GM12865 (cell line): ENCODE data around the gene CTCF.
A peak's percentile ranks its signal among the peaks of the same experiment; 100 is the strongest.

Experiments
- DNase-seq: peaks from one replicate; pipeline ENCODE4 v3.0.0; 2010; ENCODE audit warnings: low read depth
- H3K4me3 ChIP-seq: 2 replicates; pipeline ENCODE4 v1.5.1; 2011; ENCODE audit warnings: mild to moderate bottlenecking, low read depth, low read length, control low read depth
- CTCF ChIP-seq: IDR thresholded peaks from 2 replicates; pipeline ENCODE4 v1.5.1; 2011; ENCODE audit warnings: low read length, control low read depth, low read depth, inconsistent platforms; ENCODE audit not compliant: insufficient read depth; ENCODE audit errors: missing control alignments

Gene CTCF

DNA sequence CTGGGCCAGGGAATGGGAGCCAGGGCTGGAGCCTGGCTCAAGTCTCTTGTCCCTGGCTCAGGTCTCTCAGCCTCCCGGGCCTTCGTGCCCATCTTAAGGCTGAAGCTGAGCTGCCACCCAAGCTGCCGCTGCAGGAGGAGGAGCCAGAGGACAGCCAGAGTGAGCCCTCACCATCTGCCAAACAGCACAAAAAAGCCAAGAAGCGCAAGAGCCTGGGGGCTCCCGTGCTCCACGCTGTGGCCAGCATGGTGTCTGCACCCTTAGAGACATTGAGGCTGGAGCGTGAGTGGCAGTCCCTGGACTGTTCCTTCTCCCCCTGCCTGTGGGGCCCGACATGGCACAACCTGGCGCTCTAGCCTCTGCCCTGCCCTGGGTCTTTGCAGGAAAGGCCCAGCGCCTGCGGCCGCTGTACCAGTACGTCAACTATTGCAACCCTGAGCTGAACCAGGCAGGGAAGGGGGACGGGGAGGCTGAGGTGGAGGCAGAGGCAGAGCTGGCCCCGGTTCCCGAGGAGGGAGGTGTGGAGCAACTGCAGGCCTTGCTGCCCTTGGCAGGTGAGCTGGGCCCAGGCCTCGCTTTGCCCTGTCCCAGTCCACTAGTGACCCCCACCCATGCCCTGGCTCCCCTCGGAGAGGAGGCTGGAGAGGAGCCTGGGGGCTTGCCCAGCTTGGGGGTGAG is 105.6 kb downstream of the CTCF start:
- peak overlapping the region; percentile 69; the same call in 1 of the 2 replicates for H3K4me3 ChIP-seq
- peak; percentile 95 for DNase-seq

DNA sequence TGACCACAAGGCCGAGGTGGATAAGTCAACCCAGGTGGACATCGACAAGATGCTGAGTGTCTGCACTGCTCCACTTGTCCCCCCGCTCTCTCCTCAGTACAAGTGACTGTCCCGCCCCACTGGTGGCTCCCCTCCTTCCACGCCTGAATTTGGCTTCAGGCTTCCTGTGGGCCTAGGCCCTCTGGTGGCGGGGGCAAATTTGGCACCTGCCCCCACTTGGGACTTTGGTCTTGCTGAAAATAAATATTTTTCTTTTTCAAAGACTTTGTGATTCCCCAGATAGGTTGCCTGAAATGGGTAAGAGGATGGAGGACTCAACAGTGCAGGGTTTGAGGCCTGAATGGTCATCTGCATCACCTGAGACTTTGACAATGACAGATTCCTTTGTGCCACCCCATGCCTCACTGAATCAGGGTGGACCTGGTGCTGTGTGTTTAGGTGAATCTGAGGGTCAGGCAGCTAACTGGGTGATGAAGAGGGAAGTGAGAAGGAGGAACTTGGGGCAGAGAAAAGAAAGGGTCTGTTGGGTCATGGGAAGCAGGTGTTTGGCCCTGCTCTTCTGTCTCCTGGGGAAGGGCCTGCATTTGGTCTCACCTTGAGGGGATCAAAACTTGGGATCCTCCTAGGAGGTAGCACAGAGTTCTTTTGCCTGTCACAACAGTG is 106.3 kb downstream of the CTCF start:
- no peak overlapping the region for H3K4me3 ChIP-seq
- DNase-seq = no peak
- TF ChIP-seq CTCF = peak; percentile 38

More for the DNA sequence above, 105.6 kb downstream of the CTCF start:
- peak; percentile 89 for TF ChIP-seq CTCF

DNA sequence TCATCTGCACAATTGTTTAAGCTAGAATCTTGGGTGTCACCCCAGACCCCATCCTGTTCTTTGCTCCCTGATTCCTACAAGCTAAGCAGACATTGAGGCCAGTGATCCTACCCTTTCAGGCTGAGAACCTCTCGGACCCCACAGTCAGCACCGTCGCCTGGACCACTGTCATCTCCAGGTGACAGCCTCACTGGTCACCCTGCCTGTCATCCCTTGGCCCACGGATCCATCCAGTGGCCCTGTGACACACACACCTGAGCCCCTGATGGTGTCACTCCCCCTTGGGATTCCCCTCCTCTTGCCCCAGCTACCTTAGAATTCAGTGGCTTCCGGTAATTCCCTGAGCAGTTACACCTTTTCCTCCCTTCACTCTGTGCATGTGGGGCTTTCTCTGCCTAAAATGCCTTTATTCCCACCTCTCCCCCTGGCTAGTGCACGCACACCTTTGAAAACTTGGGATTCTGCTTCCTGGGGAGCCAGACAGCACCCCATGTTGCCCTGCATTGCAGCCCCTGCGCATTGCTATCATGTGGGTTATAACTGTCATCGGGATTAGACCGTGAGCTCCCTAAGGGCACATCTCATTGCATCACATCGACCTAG is 107.3 kb downstream of the CTCF start:
- DNase-seq = no peak
- no peak for TF ChIP-seq CTCF
- no peak overlapping the region for H3K4me3 ChIP-seq

- no peak for TF ChIP-seq CTCF
- H3K4me3 ChIP-seq = no peak overlapping the region
- DNase-seq = no peak
These were observed 110.0 kb downstream of the CTCF start for GRCh38 chr16:67672306-67672705.

DNA sequence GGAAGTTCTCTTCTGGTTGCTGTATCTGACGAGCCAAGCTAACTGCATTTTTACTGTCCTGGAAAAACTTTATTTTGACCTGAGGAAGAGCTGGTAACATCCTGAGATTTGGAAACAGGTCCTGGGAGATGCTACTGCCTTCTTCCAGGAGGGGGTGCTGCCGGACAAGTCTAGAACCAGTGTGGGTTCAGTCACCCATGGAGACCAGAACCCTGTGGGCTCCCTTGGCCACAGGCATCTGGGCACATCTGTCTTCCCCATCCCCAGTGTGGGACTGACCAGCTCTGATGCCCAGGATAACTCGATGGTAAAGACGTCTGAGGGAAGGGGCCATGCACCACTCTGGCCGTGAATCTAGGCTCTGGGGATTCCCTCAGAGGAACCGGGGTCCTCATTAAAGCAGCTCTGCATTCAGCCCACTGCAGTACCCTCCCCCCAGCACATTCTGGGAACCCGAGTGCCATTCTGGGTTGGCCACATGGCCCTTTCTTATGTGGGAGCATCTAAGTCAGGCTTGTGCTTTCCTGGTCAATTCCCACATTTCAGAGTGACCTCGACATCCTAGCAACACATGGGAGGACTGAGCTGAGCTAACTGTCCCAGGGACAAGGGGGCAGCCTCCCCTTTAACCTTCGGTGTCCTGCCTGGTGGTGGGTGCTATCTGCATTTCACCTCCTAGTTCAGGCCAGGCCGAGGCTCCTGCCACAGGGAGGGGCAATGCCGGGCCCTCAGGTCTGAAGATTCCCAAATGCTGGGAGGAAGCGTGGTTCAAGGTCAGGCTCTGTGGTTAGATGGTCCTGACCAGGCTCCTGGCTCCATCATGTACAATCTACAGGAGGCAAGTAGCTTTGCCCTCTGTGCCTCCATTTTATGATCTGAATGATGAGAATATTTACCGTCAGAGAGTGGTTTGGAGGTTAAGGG is 110.7 kb downstream of the CTCF start:
- TF ChIP-seq CTCF = peak; percentile 86
- peak; percentile 80 for DNase-seq
- no peak overlapping the region for H3K4me3 ChIP-seq

DNA sequence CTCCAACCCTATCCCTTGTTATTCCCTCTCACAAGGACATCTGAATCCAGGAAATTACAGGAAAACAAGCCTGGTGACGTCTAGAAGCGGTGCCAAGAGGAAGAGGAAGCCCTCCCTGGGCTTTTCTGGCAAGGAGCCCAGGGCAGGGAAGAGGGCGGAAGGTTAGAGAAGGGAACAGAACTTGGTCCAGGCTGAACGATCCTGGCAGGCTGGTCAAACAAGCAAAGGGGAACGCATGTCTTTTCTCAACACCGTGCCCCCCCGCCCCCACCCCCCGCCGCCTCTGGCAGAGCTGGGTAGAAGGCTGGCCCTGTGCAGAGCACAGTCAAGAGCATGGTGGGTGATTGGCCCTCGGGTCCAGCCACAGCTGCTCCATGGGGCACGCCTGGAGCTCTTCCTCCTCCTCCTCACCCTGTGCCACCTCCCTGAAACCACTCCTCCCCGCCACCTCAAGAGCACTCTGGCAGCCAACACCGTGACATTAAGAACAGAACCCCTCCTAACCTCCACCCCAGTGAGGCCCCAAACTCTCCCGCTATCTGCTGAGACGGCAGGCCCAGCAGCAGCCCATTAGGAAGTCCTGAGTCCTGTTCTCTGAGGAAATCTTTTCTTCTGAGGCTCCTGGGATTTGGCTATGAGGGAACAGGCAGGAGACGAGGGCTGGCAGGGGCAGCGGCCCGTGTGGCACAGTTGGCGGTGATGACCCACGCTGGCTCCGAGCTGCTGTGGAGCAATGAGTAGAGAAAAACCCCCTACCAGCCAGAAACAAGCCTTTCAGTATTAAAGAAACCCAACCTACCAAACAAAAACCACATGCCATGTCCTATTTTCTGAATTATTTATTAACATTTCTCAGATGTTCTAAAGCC is 111.6 kb downstream of the CTCF start:
- H3K4me3 ChIP-seq = no peak overlapping the region
- DNase-seq = no peak
- TF ChIP-seq CTCF = no peak
